ENCODE data around the gene UBE2D2. TPM values are rescaled to one million over a fixed set of nuclear protein-coding genes. Genes with fewer than 3 reads are reported as not detected.

UBE2D2 gene
- total and polyA plus RNA-seq, 2 of the 13 experiments (the other 11 are each of a cell fraction or from before 2014, with no cell fraction given), result 79.1 to 109 TPM

- TF ChIP-seq ZSCAN21 (CRISPR knock-in tag; IDR thresholded peaks at IDR 0.05; ENCODE audit: borderline replicate concordance) (peak; percentile 83; the same call in 1 of the 2 replicates), ZEB1 (IDR thresholded peaks at IDR 0.05; ENCODE audit: insufficient replicate concordance, low read depth) (no peak), NR2F6 (IDR thresholded peaks at IDR 0.05) (peak; percentile 54), NR2F6 (CRISPR knock-in tag; IDR thresholded peaks at IDR 0.05) (peak; percentile 83), FOXK2 (IDR thresholded peaks at IDR 0.05) (no peak), NFE2L1 (CRISPR knock-in tag; IDR thresholded peaks at IDR 0.05; ENCODE audit: borderline replicate concordance) (no peak), ZNF501 (CRISPR knock-in tag; IDR thresholded peaks at IDR 0.05) (peak; percentile 87), NCOR1 (IDR thresholded peaks at IDR 0.05; ENCODE audit: borderline replicate concordance, low read length) (no peak; the same call in 1 of the 2 replicates), ZNF724P (CRISPR knock-in tag; IDR thresholded peaks at IDR 0.05; ENCODE audit: borderline replicate concordance) (peak; percentile 69; the same call in 1 of the 2 replicates), SUZ12 (IDR thresholded peaks at IDR 0.05; ENCODE audit: low read depth, low read length) (no peak), KDM6A (CRISPR knock-in tag; IDR thresholded peaks at IDR 0.05; ENCODE audit: low read depth) (0 out of 2 replicates have a peak, but pooled peaks have one; percentile 27), POLR2AphosphoS2 (IDR thresholded peaks at IDR 0.05; ENCODE audit: low read depth, low read length) (no peak), ZNF569 (CRISPR knock-in tag; IDR thresholded peaks at IDR 0.05; ENCODE audit: borderline replicate concordance) (no peak), ARNTL (CRISPR knock-in tag; IDR thresholded peaks at IDR 0.05) (peak; percentile 76), ZNF292 (CRISPR knock-in tag; IDR thresholded peaks at IDR 0.05; ENCODE audit: borderline replicate concordance, low read depth) (peak; percentile 73), ZNF468 (CRISPR knock-in tag; IDR thresholded peaks at IDR 0.05) (no peak), SMARCC2 (IDR thresholded peaks at IDR 0.05) (no peak), HOXA7 (CRISPR knock-in tag; IDR thresholded peaks at IDR 0.05) (no peak), ZMYM2 (CRISPR knock-in tag; IDR thresholded peaks at IDR 0.05) (peak; percentile 76), DNMT1 (CRISPR knock-in tag; IDR thresholded peaks at IDR 0.05) (no peak), PITX1 (CRISPR knock-in tag; IDR thresholded peaks at IDR 0.05) (peak; percentile 43), NCOA5 (CRISPR knock-in tag; IDR thresholded peaks at IDR 0.05) (no peak), HNRNPLL (IDR thresholded peaks at IDR 0.05; ENCODE audit: low read depth, low read length, poor library complexity, severe bottlenecking) (peak; percentile 55), ZMAT3 (CRISPR knock-in tag; conservative IDR thresholded peaks at IDR 0.05) (peak; percentile 86; the same call in 1 of the 2 replicates)
- TF ChIP-seq, protein P1, sequence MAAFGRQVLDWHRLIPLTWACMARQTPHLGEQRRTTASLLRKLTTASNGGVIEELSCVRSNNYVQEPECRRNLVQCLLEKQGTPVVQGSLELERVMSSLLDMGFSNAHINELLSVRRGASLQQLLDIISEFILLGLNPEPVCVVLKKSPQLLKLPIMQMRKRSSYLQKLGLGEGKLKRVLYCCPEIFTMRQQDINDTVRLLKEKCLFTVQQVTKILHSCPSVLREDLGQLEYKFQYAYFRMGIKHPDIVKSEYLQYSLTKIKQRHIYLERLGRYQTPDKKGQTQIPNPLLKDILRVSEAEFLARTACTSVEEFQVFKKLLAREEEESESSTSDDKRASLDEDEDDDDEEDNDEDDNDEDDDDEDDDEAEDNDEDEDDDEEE (CRISPR knock-in tag; IDR thresholded peaks at IDR 0.05), result no peak; the same call in 1 of the 2 replicates
- TF ChIP-seq, protein P2, sequence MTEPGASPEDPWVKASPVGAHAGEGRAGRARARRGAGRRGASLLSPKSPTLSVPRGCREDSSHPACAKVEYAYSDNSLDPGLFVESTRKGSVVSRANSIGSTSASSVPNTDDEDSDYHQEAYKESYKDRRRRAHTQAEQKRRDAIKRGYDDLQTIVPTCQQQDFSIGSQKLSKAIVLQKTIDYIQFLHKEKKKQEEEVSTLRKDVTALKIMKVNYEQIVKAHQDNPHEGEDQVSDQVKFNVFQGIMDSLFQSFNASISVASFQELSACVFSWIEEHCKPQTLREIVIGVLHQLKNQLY (CRISPR knock-in tag; IDR thresholded peaks at IDR 0.05), result no peak
- TF ChIP-seq, protein P3, sequence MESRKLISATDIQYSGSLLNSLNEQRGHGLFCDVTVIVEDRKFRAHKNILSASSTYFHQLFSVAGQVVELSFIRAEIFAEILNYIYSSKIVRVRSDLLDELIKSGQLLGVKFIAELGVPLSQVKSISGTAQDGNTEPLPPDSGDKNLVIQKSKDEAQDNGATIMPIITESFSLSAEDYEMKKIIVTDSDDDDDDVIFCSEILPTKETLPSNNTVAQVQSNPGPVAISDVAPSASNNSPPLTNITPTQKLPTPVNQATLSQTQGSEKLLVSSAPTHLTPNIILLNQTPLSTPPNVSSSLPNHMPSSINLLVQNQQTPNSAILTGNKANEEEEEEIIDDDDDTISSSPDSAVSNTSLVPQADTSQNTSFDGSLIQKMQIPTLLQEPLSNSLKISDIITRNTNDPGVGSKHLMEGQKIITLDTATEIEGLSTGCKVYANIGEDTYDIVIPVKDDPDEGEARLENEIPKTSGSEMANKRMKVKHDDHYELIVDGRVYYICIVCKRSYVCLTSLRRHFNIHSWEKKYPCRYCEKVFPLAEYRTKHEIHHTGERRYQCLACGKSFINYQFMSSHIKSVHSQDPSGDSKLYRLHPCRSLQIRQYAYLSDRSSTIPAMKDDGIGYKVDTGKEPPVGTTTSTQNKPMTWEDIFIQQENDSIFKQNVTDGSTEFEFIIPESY (CRISPR knock-in tag; IDR thresholded peaks at IDR 0.05), result no peak
- TF ChIP-seq, protein P4, sequence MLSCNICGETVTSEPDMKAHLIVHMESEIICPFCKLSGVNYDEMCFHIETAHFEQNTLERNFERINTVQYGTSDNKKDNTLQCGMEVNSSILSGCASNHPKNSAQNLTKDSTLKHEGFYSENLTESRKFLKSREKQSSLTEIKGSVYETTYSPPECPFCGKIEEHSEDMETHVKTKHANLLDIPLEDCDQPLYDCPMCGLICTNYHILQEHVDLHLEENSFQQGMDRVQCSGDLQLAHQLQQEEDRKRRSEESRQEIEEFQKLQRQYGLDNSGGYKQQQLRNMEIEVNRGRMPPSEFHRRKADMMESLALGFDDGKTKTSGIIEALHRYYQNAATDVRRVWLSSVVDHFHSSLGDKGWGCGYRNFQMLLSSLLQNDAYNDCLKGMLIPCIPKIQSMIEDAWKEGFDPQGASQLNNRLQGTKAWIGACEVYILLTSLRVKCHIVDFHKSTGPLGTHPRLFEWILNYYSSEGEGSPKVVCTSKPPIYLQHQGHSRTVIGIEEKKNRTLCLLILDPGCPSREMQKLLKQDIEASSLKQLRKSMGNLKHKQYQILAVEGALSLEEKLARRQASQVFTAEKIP (CRISPR knock-in tag; IDR thresholded peaks at IDR 0.05; ENCODE audit: borderline replicate concordance), result no peak
Measured at GRCh38 chr5:139637438-139638089, 76.4 kb downstream of the UBE2D2 start (continued).
